Activated CD4-positive, CD25-positive, alpha-beta regulatory T cell treated with anti-CD3 and anti-CD28 coated beads, Interleukin-2, amount 50 U/mL, for 16 hours (primary cell): ENCODE results near the gene ADD3.
A peak's percentile ranks its signal among the peaks of the same experiment; 100 is the strongest.
"Not testable (repeated sequence)": the region's sequence is repeated elsewhere in the genome, so short reads cannot be mapped to it uniquely, and the experiment has no call there.

Source experiments
- DNase-seq: peaks from one replicate; pipeline ENCODE4 v3.0.0-alpha.2; 2020; ENCODE audit warnings: low read depth, low spot score

The ADD3 gene

DNA sequence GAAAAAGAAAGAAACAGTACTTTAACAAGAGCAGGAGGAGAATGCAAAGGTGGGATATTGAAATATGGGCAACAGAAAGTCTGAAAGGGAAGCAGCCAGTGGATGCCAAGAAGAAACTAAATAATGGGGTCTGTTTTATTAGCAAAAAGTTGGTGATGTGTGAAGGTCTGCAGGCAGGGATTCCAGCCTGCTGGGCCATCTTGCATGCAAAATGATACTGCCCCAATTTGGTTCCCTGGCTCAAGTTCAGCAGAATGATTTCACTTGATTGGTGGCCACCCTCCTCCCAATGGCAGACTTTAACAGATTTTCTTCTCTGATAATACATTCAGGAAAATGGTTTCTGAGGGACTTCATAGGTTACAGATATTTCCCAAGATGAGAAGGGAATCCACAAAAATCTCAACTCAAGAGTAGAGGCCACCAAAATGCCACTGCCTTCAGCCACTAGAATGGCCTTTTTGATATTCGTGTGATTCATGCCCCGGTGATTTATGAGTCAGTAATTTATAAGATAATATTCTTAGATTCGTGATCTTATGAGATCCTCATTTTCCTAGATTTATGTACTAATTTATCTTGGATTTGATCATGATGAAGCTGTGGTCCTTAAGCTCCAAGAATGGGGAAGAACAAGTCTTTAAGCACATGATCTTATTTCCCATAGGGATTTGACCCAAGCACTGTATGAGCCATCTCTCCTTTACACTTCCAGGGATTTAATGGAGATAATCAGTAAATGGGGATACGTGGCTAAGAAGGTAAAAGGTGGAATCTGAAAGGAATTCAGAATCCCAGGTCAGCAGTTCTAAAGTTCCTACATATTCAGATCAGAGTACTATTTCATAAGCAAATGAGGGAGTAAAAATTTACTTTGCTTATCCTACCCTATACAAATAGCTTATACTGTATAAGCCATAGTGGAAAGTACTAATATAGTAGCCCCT is 32.3 kb upstream of the ADD3 start:
- DNase-seq, result no peak

GRCh38 chr10:109976681-109977080 is 31.1 kb upstream of the ADD3 start:
- DNase-seq, result no peak

- DNase-seq, result no peak
Measured at GRCh38 chr10:109977382-109977806, 30.4 kb upstream of the ADD3 start.

DNA sequence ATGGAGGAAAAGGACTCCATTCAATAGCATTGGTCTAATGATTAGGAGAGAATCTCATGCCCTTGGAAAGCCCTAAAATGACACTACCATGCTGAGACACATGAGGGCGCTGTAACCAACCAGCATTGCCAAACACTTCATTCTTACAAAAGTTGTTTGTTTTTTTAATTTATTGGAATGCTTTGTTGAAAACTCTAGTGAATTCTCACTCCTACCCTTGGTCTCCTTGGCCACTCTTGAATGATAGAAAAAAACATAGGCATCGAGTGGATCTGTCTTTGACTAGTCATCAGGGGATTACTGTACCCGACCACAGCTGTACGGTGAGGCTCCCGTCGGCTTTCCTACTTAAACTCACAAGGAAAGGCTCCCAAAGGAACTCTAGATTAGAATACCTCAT is 29.3 kb upstream of the ADD3 start:
- DNase-seq, result peak; percentile 31

DNA sequence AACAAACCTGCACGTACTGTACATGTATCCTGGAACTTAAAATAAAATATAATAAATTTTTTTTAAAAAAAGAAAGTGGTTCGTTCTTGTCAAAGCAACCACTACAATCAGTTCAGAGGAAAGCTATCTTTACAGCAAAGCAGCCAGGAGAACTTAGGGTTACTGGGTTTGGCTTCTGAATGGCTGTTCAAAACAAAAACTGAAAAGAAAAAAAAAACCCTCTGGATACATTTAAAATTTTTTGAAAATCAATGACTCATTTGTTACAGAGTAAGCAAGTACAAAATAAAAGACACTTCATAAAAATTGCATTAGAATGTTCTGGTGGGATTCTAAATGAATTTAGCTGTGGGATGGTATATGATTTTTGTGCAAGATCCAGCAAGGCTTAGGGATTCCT is 28.6 kb upstream of the ADD3 start:
- no peak for DNase-seq

- DNase-seq, result no peak
Measured at GRCh38 chr10:109981650-109982049, 26.1 kb upstream of the ADD3 start.

DNA sequence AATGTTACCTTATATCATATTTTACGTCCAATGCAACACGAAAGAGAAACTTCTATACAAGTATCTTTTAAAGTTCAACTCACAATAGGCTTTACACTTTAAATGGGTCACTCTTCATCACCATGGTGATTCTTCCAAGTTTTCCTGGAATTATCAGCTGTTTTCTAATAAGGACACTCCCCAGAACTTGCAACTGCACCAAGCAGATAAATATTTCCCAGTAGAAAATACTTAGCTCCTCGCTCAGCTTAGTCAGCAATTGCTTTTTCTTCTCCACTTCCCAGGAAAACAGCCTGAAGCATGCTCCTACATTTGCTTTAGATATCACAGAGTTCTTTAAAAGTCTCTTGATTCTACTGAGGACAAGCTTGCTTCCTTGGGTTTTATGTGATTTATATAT is 25.7 kb upstream of the ADD3 start:
- DNase-seq, result no peak

- no peak for DNase-seq
Measured at GRCh38 chr10:109982812-109983211, 25.0 kb upstream of the ADD3 start.

DNA sequence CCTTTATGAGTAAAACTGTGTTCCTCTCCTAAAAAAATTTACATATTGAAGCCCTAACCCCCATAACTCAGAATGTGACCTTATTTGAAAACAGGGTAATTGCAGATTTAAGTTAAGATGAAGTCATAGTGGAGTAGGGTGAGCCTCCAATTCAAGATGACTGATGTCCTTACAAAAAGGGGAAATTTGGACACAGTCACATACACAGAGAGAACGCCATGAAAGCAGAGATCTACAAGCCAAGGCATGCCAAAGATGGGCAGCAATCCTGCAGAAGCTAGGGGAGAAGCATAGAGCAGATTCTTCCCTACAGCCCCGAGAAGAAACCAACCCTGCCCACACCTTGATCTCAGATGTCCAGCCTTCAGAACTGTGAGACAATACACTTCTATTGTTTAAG is 23.8 kb upstream of the ADD3 start:
- no peak for DNase-seq

DNA sequence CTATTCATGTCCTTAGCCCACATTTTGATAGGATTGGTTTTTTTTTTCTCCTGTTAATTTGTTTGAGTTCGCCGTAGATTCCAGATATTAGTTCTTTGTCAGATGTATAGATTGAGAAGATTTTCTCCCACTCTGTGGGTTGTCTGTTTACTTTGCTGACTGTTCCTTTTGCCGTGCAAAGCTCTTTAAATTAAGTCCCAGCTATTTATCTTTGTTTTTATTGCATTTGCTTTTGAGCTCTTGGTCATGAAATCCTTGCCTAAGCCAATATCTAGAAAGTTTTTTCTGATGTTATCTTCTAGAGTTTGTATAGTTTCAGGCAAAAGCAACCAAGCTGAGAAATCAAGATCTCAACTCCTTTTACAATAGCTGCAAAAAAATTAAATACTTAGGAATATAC is 22.0 kb upstream of the ADD3 start:
- not testable (repeated sequence) for DNase-seq

DNA sequence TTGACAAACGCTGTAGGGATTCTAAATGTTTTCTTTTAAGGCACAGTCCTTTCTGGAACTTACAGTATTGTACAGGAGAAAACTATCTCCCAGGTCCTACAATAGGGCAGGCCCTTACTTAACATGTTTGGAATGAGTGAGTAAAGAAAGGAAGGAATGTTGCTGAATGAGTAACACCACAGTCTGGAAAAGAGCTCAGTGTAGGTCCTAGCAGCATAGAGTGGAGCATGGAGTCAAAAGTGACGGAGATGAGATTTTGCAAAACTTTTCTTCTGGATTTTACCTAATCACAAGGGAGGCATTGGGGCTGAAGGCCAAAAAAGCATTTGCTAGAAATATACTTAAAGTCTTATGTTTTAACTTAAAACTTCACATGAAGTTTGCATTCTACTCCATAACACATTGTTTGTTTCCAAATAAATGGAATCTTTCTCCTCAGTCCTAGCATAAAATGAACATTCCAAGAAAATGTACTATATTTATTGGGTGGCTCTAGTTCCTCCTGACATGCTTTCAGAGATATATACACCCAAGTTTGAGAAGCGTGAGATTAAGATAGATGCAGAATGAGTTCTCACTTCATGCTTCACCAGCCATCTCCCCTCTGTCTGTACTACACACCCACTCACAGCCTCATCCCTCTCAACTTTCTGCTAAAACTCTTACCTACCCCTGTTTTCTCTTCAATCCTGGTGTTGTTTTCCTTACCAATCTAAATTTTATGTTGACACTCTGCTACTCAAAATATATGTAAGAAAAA is 20.2 kb upstream of the ADD3 start:
- no peak for DNase-seq

GRCh38 chr10:109988212-109988596 is 19.6 kb upstream of the ADD3 start:
- no peak for DNase-seq

- no peak for DNase-seq
Measured at GRCh38 chr10:109991266-109991855, 16.4 kb upstream of the ADD3 start.

- no peak for DNase-seq
Measured at GRCh38 chr10:109992485-109992884, 15.3 kb upstream of the ADD3 start.

DNA sequence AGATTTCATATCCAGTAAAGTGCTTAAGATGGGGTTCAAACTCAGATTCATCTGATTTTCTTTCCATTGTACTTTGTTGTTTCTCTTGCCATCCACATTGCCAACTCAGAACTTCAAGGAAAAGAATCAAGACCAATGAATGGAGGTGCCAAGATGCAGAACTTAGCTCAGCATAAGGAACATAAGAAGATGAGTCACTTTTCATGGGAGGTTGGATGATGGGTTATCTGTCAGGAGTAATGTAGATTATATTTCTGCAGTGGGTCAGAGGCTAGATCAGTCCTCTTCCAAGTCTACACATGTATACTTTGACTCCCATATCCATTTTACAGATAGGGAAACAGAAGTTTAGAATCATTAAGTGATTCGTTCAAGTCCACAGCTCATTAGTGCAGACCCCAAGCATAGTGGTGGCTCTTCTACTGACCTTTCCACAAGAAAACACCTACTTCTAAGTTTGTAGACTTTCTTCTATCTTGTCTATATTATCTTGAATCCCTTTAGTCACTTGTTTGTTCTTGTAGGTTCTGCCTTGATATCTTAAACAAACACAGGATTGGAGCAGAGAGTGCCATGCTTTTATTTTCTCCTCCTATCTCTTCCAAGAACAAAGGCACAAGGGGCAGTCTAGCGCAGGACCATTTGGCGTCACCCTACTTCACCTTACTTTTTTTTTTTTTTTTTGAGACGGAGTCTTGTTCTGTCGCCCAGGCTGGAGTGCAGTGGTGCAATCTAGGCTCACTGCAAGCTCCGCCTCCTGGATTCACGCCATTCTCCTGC is 14.0 kb upstream of the ADD3 start:
- no peak for DNase-seq

- no peak for DNase-seq
Measured at GRCh38 chr10:109994711-109995577, 12.8 kb upstream of the ADD3 start.

GRCh38 chr10:109995595-109995994 is 12.2 kb upstream of the ADD3 start:
- DNase-seq, result no peak

GRCh38 chr10:109996225-109996624 is 11.6 kb upstream of the ADD3 start:
- no peak for DNase-seq

- DNase-seq, result no peak
Measured at GRCh38 chr10:109996766-109997171, 11.0 kb upstream of the ADD3 start.

DNA sequence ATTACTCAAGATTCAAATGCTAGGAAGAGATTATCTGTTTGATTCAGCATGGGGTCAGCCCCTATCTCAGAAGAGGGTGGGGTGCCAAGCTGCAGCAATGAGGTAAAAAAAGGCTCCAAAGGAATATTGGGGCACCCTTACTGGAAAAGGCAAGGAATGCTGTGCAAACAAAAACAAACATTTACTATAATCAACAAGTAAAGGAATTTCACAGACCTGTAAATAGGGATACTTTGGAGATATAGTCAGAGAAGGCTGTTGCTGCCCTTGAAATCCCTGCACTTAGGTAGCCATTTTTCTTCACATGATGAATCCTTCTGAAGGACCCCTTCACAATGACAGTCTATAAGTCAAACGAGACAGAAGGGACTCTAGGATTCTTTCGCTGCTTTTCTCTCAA is 10.6 kb upstream of the ADD3 start:
- DNase-seq, result no peak

- DNase-seq, result no peak
Measured at GRCh38 chr10:109998513-109998912, 9.3 kb upstream of the ADD3 start.
